ENCODE results near the gene LIX1. TPM values are rescaled to one million over a fixed set of nuclear protein-coding genes. Genes with fewer than 3 reads are reported as not detected.

The LIX1 gene
- polyA plus RNA-seq, 1 donor from 2014 or later, result 1.9 TPM

GRCh38 chr5:97124335-97124734 lies 18.1 kb downstream of the LIX1 start:
- Histone ChIP-seq H3K4me2 (ENCODE audit: low read length) (no peak overlapping the region), H3K9me2 (ENCODE audit: insufficient read depth, low read length) (no peaks in the 10 kb centered on the region), H3K4me3 (ENCODE audit: low read length) (no peak overlapping the region), H3F3A (ENCODE audit: insufficient read depth, low read length, poor library complexity, severe bottlenecking) (no peaks in the 10 kb centered on the region), H3K27me3 (ENCODE audit: insufficient read depth, low read depth, low read length) (no peaks in the 10 kb centered on the region), H4K20me1 (ENCODE audit: insufficient read depth) (no peaks in the 10 kb centered on the region), H3K9me3 (ENCODE audit: low read length) (no peaks in the 10 kb centered on the region), H2AFZ (ENCODE audit: low read depth, low read length) (no peak overlapping the region), H3K9ac (ENCODE audit: low read length) (no peak overlapping the region), H3K79me2 (replicated peaks; ENCODE audit: insufficient read depth, low read length) (no peaks in the 10 kb centered on the region), H3K36me3 (ENCODE audit: insufficient read depth, low read length) (no peaks in the 10 kb centered on the region), H3K27ac (ENCODE audit: low read length) (no peak overlapping the region)
- TF ChIP-seq SMC3 (conservative IDR thresholded peaks at IDR 0.05; ENCODE audit: poor library complexity) (no peak), POLR2AphosphoS5 (IDR thresholded peaks at IDR 0.05) (no peak), MXI1 (conservative IDR thresholded peaks at IDR 0.05; ENCODE audit: poor library complexity, severe bottlenecking) (no peak), TAF1 (IDR thresholded peaks at IDR 0.05; ENCODE audit: low read depth) (no peak), CTCF (IDR thresholded peaks at IDR 0.05; ENCODE audit: poor library complexity, severe bottlenecking) (no peak), RAD21 (conservative IDR thresholded peaks at IDR 0.05) (no peak), EZH2 (IDR thresholded peaks at IDR 0.05; ENCODE audit: borderline replicate concordance, insufficient read depth, low read length, poor library complexity, severe bottlenecking) (no peak), EP300 (conservative IDR thresholded peaks at IDR 0.05; ENCODE audit: poor library complexity, severe bottlenecking) (no peak), REST (IDR thresholded peaks at IDR 0.05; ENCODE audit: borderline replicate concordance) (no peak)

- H2AFZ ChIP-seq (ENCODE audit: low read depth, low read length), result no peak overlapping the region
These were observed 20.6 kb downstream of the LIX1 start for GRCh38 chr5:97121848-97122247.

More at GRCh38 chr5:97121848-97122247, 20.6 kb downstream of the LIX1 start:
- Histone ChIP-seq H3F3A (ENCODE audit: insufficient read depth, low read length, poor library complexity, severe bottlenecking) (no peaks in the 10 kb centered on the region), H3K79me2 (replicated peaks; ENCODE audit: insufficient read depth, low read length) (no peaks in the 10 kb centered on the region), H3K4me2 (ENCODE audit: low read length) (no peak overlapping the region), H3K4me3 (ENCODE audit: low read length) (no peak overlapping the region), H3K27me3 (ENCODE audit: insufficient read depth, low read depth, low read length) (no peaks in the 10 kb centered on the region), H3K36me3 (ENCODE audit: insufficient read depth, low read length) (no peaks in the 10 kb centered on the region), H4K20me1 (ENCODE audit: insufficient read depth) (no peaks in the 10 kb centered on the region), H3K9me3 (ENCODE audit: low read length) (no peaks in the 10 kb centered on the region), H3K9me2 (ENCODE audit: insufficient read depth, low read length) (no peaks in the 10 kb centered on the region), H3K27ac (ENCODE audit: low read length) (no peak overlapping the region), H3K9ac (ENCODE audit: low read length) (no peak overlapping the region)
- TF ChIP-seq CTCF (IDR thresholded peaks at IDR 0.05; ENCODE audit: poor library complexity, severe bottlenecking) (no peak), EP300 (conservative IDR thresholded peaks at IDR 0.05; ENCODE audit: poor library complexity, severe bottlenecking) (no peak), RAD21 (conservative IDR thresholded peaks at IDR 0.05) (no peak), MXI1 (conservative IDR thresholded peaks at IDR 0.05; ENCODE audit: poor library complexity, severe bottlenecking) (no peak)

Data from neural cell (in vitro differentiated cells).